Putamen (tissue), 1 donor: ENCODE measurements around the gene TMEM43.

Experiments used
- DNase-seq: peaks from one replicate; pipeline ENCODE4 v3.0.0-alpha.2; 2016; ENCODE audit warnings: low spot score

Gene TMEM43

GRCh38 chr3:14122301-14122700 is 2.6 kb upstream of the TMEM43 start:
- DNase-seq, result no peak

GRCh38 chr3:14123308-14124222 is 1.3 kb upstream of the TMEM43 start:
- DNase-seq, result no peak

DNA sequence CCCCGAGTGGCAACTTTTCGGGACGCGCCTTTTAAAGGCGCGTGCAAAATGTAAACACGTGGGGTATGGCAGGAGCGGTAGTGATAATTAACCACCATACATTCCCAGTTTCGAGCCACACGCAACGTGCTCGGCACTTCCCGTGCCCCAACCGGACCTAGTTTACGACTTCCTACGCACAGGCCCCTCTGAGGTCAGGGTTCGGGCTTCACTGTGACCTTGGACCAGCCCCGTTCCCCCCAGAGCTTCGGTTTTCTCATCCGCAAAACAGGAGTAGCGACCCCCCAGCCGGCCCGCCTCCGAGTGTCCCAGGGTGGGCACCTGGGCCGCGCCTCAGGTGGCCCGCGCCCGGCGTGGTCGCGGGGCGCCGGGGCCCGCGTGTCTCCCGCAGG is 633 bp upstream of the TMEM43 start:
- peak; percentile 70 for DNase-seq

DNA sequence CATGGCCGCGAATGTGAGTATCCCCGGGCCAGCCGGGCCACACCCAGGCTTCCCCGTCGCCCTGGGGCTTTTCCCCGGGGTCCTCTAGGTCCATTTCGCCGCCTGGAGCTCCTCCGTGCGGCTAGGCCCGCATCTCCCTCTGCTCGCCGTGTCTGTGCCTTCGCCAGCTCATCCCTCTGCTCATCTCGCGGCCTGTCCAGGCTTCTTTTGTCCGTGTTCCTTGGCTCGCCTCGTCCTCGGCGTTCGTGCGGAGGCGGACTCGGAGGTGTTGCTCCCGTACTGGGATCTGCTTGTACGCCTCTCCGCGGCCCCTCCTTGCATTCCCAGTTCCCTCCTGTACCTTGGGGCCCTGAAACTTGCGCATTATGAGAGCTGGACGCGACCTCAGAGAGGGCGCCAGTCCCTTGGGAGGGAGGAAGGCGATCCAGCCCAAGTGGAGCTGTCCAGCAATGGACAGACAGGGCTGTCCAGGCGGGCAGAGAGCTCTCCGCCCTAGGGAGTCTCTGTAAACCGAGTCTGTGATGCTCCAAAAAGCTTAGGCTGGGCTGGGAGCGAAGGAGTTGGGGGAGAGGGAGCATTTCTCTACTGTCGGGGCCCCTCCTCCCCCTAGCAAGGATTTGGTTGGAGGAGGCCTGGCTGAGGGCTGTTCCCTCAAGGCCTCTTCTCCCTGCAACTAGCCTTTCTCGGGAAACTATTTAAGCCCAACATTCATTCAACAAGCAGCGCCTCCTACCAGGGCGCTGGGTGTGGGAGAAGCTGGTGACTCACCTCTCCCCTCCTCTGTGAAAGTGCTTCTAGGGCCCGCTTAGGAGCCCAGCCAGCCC is 553 bp downstream of the TMEM43 start:
- peak; percentile 63 for DNase-seq

DNA sequence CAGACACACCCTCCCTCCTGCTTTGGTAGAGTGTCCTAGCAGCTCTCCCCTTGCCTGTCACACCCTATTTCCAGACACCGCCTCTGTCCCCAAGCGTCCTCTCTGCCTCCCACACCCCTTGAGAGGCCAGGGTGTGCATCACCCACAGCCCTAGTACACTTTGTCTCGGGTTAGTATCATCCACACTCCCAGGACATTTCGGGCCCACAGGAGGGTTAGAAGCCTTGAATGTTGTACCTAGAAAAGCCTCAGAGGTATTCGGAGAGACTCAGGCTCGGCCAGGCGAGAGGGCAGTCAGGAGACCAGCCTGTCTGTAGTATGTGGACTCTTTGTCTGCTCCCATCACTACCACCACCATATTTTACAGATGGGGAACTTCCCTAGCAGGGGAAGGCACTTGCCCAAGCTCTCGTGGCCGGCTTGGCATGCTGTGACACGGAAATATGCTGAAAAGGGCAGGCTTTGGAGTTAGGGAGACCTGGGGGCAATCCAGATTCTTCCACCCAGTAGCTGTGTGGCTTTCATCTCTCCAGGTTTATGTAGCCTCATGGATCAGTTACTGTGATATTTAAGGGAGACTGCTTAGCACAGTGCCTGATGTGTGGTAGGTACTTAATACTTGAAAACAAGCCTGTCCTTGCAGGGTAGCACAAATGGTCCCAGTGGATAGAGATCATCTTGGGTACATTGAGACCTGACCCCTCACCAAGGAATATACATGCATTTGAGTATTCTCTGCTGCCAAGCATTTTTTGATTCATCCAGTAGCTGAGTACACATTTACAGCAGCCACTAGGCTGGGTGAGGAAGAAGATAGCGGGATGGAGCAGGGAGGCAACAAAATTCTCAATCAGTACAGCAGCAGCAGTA is 1.4 kb downstream of the TMEM43 start:
- no peak for DNase-seq

GRCh38 chr3:14126887-14127505 is 2.1 kb downstream of the TMEM43 start:
- DNase-seq, result no peak

GRCh38 chr3:14127516-14128161 is 2.8 kb downstream of the TMEM43 start:
- DNase-seq, result no peak

GRCh38 chr3:14128724-14129123 is 3.9 kb downstream of the TMEM43 start:
- no peak for DNase-seq

DNA sequence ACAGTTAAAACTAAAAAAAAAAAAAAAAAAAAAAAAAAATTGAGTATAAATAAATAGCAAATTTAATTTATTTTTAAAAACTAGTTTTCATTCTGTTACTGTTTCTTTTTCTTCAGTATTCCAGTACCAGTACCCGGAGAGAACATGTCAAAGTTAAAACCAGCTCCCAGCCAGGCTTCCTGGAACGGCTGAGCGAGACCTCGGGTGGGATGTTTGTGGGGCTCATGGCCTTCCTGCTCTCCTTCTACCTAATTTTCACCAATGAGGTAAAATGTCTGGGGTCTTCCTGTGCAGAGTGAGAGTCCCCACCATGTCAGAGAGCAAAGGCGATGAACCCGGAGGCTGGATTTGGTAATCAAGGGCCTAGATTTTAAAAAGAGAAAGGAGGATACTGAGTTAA is 4.4 kb downstream of the TMEM43 start:
- DNase-seq, result no peak

GRCh38 chr3:14130230-14130629 is 5.4 kb downstream of the TMEM43 start:
- no peak for DNase-seq

- no peak for DNase-seq
Observed at GRCh38 chr3:14130707-14131106, 5.9 kb downstream of the TMEM43 start.

DNA sequence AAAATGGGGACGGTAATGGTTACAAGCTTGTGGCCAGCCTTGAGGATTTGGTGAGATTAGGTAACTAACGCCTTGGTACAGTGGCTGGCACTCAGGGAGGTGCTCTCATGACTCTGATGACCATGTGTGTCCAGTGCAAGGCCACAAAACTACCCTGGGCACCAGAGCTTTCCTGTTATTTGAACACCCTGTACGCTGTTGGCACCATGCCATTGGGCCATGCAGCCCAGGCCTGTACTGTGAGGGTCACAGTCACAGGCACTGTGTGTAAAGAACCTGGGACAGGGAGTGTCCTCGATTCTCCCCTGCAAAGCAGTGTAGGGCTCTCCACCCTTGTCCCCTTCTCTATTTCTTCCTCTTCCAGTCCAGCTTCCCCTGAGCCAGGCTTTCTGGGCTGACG is 6.3 kb downstream of the TMEM43 start:
- no peak for DNase-seq

DNA sequence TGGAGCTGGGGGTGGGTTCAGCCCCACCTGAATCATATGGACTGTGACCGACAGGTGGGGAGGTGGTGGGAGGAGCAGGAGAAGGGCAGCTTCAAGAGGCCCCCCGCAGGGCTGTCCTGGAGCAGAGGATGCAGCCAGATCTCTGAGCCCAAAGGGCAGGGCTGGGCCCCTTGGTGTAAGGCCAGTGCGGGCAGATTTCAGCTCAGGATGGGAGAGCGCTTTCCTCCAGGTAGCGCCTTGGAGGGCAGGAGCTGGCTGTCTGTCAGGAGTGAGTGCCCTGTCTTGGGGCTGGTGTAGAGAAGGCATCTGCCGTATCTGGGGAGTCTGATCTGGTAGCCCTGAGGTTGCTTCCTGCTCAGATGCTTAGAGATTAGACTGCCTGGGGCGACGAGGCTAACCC is 7.3 kb downstream of the TMEM43 start:
- DNase-seq, result no peak

GRCh38 chr3:14132689-14133088 is 7.8 kb downstream of the TMEM43 start:
- DNase-seq, result no peak

GRCh38 chr3:14133188-14133800 is 8.4 kb downstream of the TMEM43 start:
- no peak for DNase-seq

DNA sequence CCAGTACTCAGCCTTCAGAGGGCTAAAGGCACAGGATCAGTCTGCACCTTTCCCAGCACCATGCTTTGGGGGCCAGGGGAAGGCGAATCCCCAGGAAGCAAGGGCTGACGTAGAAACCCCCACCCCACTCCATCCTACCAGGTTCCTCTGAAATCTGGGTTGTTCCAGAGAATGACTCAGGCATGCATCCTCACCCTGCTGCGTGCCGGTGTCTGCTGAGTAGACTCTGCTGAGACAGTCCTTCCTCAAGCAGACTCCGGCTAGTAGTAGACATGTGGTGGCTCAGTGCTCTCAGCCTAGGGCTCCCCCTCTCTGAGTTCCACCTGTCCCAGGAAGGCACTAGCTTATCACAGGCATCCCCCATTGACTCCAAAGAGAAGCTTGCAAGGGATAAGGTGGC is 9.0 kb downstream of the TMEM43 start:
- DNase-seq, result no peak

GRCh38 chr3:14134291-14134690 is 9.4 kb downstream of the TMEM43 start:
- DNase-seq, result no peak

- DNase-seq, result no peak
Observed at GRCh38 chr3:14135581-14135980, 10.7 kb downstream of the TMEM43 start.

GRCh38 chr3:14137004-14137403 is 12.2 kb downstream of the TMEM43 start:
- no peak for DNase-seq

GRCh38 chr3:14137445-14137844 is 12.6 kb downstream of the TMEM43 start:
- DNase-seq, result no peak
